ENCODE measurements around the gene HHEX.

The HHEX gene

DNA sequence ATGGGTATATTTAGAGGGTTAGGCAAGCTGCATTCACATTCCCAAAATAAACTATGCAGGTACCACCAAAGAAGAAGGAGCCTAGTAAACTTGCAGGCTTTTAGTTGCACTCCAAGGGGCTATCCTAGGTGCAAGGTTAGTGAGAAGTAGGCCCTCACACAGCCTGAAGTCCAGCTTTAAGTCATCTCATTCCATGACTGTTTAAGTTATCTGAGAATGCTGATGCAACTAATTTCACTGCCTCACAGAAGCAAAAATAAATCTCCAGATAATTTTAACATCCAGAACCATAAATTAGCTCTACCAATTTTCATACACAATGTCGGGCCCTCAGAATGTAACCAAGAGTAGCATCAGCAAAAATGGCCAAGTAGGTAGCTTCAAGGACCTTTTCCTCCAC is 34.3 kb upstream of the HHEX start:
- Histone ChIP-seq H3K36me3 (ENCODE audit: low read depth) (peaks cover 48% of the 10 kb centered on the region), H3K9me3 (ENCODE audit: severe bottlenecking) (no peaks in the 10 kb centered on the region), H3K27ac (ENCODE audit: poor library complexity, severe bottlenecking) (no peak overlapping the region), H3K4me3 (ENCODE audit: severe bottlenecking) (no peak overlapping the region), H3K27me3 (ENCODE audit: insufficient read depth, poor library complexity, severe bottlenecking) (no peaks in the 10 kb centered on the region), H3K4me1 (ENCODE audit: insufficient read depth, poor library complexity, severe bottlenecking) (no peaks in the 10 kb centered on the region)
- TF ChIP-seq, protein P1, sequence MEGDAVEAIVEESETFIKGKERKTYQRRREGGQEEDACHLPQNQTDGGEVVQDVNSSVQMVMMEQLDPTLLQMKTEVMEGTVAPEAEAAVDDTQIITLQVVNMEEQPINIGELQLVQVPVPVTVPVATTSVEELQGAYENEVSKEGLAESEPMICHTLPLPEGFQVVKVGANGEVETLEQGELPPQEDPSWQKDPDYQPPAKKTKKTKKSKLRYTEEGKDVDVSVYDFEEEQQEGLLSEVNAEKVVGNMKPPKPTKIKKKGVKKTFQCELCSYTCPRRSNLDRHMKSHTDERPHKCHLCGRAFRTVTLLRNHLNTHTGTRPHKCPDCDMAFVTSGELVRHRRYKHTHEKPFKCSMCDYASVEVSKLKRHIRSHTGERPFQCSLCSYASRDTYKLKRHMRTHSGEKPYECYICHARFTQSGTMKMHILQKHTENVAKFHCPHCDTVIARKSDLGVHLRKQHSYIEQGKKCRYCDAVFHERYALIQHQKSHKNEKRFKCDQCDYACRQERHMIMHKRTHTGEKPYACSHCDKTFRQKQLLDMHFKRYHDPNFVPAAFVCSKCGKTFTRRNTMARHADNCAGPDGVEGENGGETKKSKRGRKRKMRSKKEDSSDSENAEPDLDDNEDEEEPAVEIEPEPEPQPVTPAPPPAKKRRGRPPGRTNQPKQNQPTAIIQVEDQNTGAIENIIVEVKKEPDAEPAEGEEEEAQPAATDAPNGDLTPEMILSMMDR (IDR thresholded peaks at IDR 0.05; ENCODE audit: poor library complexity, severe bottlenecking) = no peak
- no peak for DNase-seq (ENCODE audit: low spot score)
- no peak for ATAC-seq (ENCODE audit: low read depth)

DNA sequence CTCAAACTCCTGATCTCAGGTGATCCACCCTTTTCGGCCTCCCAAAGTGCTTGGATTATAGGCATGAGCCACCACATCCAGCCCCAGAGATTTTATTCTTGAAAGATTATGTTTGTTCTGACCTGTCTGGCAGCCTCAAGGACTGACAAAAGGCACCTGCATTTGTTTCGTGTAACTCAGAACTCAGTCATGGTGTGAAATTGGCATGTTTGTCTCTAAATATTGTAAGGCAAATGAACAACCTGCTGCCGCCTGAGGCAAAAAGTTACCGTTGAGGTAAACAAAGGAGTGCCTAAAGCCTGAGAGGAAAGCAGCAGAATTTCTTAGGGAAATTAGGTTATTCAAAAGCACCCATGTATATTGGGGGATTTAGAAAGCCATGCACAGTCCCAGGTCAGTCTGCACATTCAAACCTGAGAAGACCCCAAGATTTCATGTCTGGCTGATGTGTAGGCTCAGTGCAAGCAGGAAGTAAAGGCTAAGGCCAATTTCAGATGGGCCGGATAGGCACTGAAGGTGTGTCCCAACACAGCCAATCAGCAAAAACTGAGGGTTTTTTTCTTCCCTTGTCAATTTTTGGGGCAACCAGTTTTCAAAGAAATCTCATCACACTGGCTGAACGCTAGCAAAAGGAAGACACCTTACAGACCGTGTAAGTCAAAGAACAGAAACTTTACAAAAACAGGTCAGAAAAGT is 33.3 kb upstream of the HHEX start:
- ATAC-seq (ENCODE audit: low read depth) = no peak
- peaks cover 40% of the 10 kb centered on the region for H3K36me3 ChIP-seq (ENCODE audit: low read depth)
- no peaks in the 10 kb centered on the region for H3K9me3 ChIP-seq (ENCODE audit: severe bottlenecking)
- H3K27ac ChIP-seq (ENCODE audit: poor library complexity, severe bottlenecking) = no peak overlapping the region
- TF ChIP-seq, protein P1 (IDR thresholded peaks at IDR 0.05; ENCODE audit: poor library complexity, severe bottlenecking) = no peak
- H3K4me1 ChIP-seq (ENCODE audit: insufficient read depth, poor library complexity, severe bottlenecking) = no peaks in the 10 kb centered on the region
- H3K4me3 ChIP-seq (ENCODE audit: severe bottlenecking) = no peak overlapping the region
- H3K27me3 ChIP-seq (ENCODE audit: insufficient read depth, poor library complexity, severe bottlenecking) = no peaks in the 10 kb centered on the region
- DNase-seq (ENCODE audit: low spot score) = no peak

DNA sequence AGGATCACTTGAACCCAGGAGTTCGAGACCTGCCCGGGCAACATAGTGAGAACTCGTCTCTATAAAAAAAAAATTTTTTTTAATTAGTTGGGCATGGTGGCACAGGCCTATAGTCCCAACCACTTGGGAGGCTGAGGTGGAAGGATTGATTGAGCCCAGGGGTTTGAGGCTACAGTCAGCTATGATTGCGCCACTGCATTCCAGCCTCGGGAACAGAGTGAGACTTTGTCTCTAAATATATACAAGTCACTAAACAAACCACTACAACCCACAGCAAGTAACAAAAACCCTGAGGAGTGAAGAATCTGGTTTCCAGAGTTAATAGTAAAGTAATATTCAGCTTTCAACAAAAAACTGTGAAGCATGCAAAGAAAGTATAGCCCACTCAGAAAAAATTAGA is 32.7 kb upstream of the HHEX start:
- H3K36me3 ChIP-seq (ENCODE audit: low read depth) = peaks cover 34% of the 10 kb centered on the region
- H3K27me3 ChIP-seq (ENCODE audit: insufficient read depth, poor library complexity, severe bottlenecking) = no peaks in the 10 kb centered on the region
- ATAC-seq (ENCODE audit: low read depth) (no peak; the same call in 2 of the 3 replicates), DNase-seq (ENCODE audit: low spot score) (no peak)
- no peak overlapping the region for H3K4me3 ChIP-seq (ENCODE audit: severe bottlenecking)
- TF ChIP-seq, protein P1 (IDR thresholded peaks at IDR 0.05; ENCODE audit: poor library complexity, severe bottlenecking) = no peak
- H3K9me3 ChIP-seq (ENCODE audit: severe bottlenecking) = no peaks in the 10 kb centered on the region
- no peak overlapping the region for H3K27ac ChIP-seq (ENCODE audit: poor library complexity, severe bottlenecking)
- no peaks in the 10 kb centered on the region for H3K4me1 ChIP-seq (ENCODE audit: insufficient read depth, poor library complexity, severe bottlenecking)

DNA sequence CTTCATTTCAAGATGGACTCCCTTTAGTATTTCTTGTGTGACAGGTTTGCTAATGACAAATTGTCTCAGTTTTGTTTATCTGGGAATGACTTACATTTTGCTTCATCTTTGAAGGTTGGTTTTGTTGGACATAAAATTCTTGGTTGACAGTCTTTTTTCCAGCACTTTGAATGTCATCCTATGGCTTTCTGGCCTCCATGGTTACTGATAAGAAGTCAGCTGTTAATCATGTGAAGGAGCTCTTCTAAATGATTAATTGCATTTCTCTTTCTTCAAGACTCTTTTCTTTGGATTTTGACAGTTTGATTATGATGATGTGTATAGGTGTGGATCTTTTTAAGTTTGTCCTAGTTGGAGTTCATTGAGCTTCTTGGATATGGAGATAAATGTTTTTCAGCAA is 26.9 kb upstream of the HHEX start:
- Histone ChIP-seq H3K4me3 (ENCODE audit: severe bottlenecking) (no peak overlapping the region), H3K27me3 (ENCODE audit: insufficient read depth, poor library complexity, severe bottlenecking) (no peaks in the 10 kb centered on the region), H3K36me3 (ENCODE audit: low read depth) (no peaks in the 10 kb centered on the region), H3K27ac (ENCODE audit: poor library complexity, severe bottlenecking) (no peak overlapping the region), H3K4me1 (ENCODE audit: insufficient read depth, poor library complexity, severe bottlenecking) (no peaks in the 10 kb centered on the region), H3K9me3 (ENCODE audit: severe bottlenecking) (no peaks in the 10 kb centered on the region)
- TF ChIP-seq, protein P1 (IDR thresholded peaks at IDR 0.05; ENCODE audit: poor library complexity, severe bottlenecking) = no peak
- DNase-seq (ENCODE audit: low spot score) (no peak), ATAC-seq (ENCODE audit: low read depth) (no peak)

DNA sequence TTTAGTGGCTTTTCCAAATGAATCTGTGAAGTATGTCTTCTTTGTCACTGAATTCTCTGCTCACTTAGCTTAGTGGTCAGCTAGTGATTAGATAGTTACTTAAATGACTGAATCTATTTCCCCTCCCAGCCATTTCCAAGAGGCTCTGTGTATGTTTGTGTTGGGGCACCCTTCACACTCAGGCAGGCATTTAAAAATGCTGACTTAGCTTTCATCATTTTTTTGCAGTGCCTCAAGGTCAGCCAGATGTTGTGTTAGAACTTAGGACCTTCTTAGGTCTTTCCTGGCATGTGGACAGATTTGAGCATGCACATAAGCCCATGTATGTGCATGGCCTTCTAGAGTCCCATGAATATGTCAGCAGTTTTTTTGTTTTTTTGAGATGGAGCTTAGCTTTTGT is 25.4 kb upstream of the HHEX start:
- Histone ChIP-seq H3K4me1 (ENCODE audit: insufficient read depth, poor library complexity, severe bottlenecking) (no peaks in the 10 kb centered on the region), H3K36me3 (ENCODE audit: low read depth) (no peaks in the 10 kb centered on the region), H3K4me3 (ENCODE audit: severe bottlenecking) (no peak overlapping the region), H3K9me3 (ENCODE audit: severe bottlenecking) (no peaks in the 10 kb centered on the region), H3K27me3 (ENCODE audit: insufficient read depth, poor library complexity, severe bottlenecking) (no peaks in the 10 kb centered on the region), H3K27ac (ENCODE audit: poor library complexity, severe bottlenecking) (no peak overlapping the region)
- ATAC-seq (ENCODE audit: low read depth) (no peak), DNase-seq (ENCODE audit: low spot score) (no peak)
- TF ChIP-seq, protein P1 (IDR thresholded peaks at IDR 0.05; ENCODE audit: poor library complexity, severe bottlenecking) = no peak

Data from RWPE2 (cell line).